Body of pancreas (tissue), 4 donors: ENCODE results near the gene ZBTB47. TPM values are rescaled to one million over a fixed set of nuclear protein-coding genes. Genes with fewer than 3 reads are reported as not detected.

Source experiments
- ATAC-seq: fragments of 150-250 bp; one replicate; pipeline ENCODE4 v1.9.1; 2016
- DNase-seq, 4 donors: peaks; one replicate each; pipeline ENCODE4 v3.0.0-alpha.2; 2019
- H3K27ac ChIP-seq, 4 donors: fragments of 200-600 bp; sonication (generic); 1 replicate in 3 of 4; 2 replicates in 1 of 4; pipeline versions ENCODE4 v1.5.1 to v1.6.1; 2016 to 2019; ENCODE audit warnings: mild to moderate bottlenecking in 1 of 4, mixed read lengths in 1 of 4, moderate library complexity in 1 of 4
- H3K27me3 ChIP-seq, 2 donors: fragments of 200-600 bp; sonication (generic); one replicate each; pipeline ENCODE4 v1.6.0; 2016; ENCODE audit warnings: mild to moderate bottlenecking in 1 of 2
- H3K36me3 ChIP-seq, 2 donors: fragments of 200-600 bp; sonication (generic); replicated peaks in 1 of 2; 2 replicates each; pipeline ENCODE4 v1.5.1; 2016; ENCODE audit warnings: low read depth in 2 of 2; ENCODE audit not compliant: insufficient read depth in 1 of 2
- H3K4me1 ChIP-seq: fragments of 200-600 bp; sonication (generic); one replicate; pipeline ENCODE4 v1.6.0; 2016
- H3K4me3 ChIP-seq, 2 donors: fragments of 200-600 bp; sonication (generic); 1 replicate in 1 of 2; 2 replicates in 1 of 2; pipeline ENCODE4 v1.5.1; 2016 to 2019
- H3K9me3 ChIP-seq, 3 donors: fragments of 200-600 bp; sonication (generic); 1 replicate in 2 of 3; 2 replicates in 1 of 3; pipeline ENCODE4 v1.5.1; 2016
- POLR2A ChIP-seq, 3 donors: fragments of 450-650 bp; IDR thresholded peaks; one replicate each; pipeline ENCODE4 v1.6.1; 2016; ENCODE audit warnings: antibody characterized with exemption in 3 of 3, mild to moderate bottlenecking in 2 of 3
- WGBS, 2 donors: methylation state at CpG; one replicate each; pipeline ENCODE4 v1.1.5; 2017; 5-methylcytosine and 5-hydroxymethylcytosine counted together
- intact Hi-C: fragments of 100-400 bp; cut with DNase I; formaldehyde crosslinking; loops from one replicate; pipeline ENCODE4 v1.15.1; 2023
- total RNA-seq, 2 donors: library from RNA; depleted of rRNA; stranded (reverse); fragments of >200 nt; gene quantifications; one replicate each; pipeline ENCODE4 v1.1.0, GENCODE V29; 2016
- TF ChIP-seq, protein P1 (sequence below), 7 experiments: fragments of 450-650 bp in 4 of 7; fragments of 200-600 bp in 3 of 7; sonication (generic) in 3 of 7; IDR thresholded peaks; one replicate each; pipeline ENCODE4 v1.5.1; 2016 to 2019; ENCODE audit warnings: antibody characterized with exemption in 7 of 7

Gene ZBTB47
- total RNA-seq, 2 donors from 2014 or later: 19.7 to 20.4 TPM

GRCh38 chr3:42654331-42655201 lies 1.1 kb downstream of the ZBTB47 start:
- peak; percentile 71 for ATAC-seq
- intact Hi-C loops: no loop called here
- peak overlapping the region; percentile 82 to 90 (median 85) for H3K27ac ChIP-seq

DNA sequence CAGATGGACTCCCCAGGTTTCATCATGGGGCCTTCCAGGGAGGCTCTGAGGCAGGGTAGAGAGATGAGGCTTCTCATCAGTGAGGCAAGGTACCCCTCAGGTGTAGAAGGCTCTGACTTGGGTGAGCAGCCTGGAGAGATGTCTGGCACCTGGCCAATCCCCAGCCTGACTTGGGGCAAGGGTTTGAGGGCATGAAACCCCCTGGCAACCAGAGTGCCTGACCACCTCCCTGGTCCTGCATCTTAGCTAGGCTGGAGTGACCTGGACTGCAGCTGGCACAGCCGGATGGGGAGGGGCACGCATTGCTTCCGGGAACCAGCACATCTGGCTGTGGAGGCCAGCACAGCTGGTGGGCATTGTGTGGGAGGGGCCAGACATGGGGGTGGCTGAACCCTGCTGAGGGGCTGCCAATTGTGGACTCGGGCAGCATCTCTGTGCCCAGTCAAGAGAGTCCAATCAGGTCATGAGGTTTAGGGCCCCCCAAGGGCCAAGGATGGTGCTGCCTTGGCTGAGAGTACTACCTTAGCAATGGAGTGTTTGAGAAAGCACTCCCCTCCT lies 1.9 kb downstream of the ZBTB47 start:
- peaks cover 44% of the 10 kb centered on the region for H3K4me1 ChIP-seq
- no peaks in the 10 kb centered on the region for H3K9me3 ChIP-seq
- peaks cover 0 to 3% of the 10 kb centered on the region in 2 donors for H3K36me3 ChIP-seq
- TF ChIP-seq POLR2A (IDR thresholded peaks at IDR 0.05): no peak
- TF ChIP-seq, protein P1, sequence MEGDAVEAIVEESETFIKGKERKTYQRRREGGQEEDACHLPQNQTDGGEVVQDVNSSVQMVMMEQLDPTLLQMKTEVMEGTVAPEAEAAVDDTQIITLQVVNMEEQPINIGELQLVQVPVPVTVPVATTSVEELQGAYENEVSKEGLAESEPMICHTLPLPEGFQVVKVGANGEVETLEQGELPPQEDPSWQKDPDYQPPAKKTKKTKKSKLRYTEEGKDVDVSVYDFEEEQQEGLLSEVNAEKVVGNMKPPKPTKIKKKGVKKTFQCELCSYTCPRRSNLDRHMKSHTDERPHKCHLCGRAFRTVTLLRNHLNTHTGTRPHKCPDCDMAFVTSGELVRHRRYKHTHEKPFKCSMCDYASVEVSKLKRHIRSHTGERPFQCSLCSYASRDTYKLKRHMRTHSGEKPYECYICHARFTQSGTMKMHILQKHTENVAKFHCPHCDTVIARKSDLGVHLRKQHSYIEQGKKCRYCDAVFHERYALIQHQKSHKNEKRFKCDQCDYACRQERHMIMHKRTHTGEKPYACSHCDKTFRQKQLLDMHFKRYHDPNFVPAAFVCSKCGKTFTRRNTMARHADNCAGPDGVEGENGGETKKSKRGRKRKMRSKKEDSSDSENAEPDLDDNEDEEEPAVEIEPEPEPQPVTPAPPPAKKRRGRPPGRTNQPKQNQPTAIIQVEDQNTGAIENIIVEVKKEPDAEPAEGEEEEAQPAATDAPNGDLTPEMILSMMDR (IDR thresholded peaks at IDR 0.05): no peak
- 9 to 38% methylated on average over 4 of the region's 4 CpGs for WGBS, 2 donors
- intact Hi-C loops: no loop called here
- peak overlapping the region; percentile 14 to 67 for H3K4me3 ChIP-seq
- ATAC-seq (no peak), DNase-seq (peak in 3 of 4 donors; percentile 46 to 48 (median 47))
- H3K27ac ChIP-seq: peak overlapping the region; percentile 82 to 90 (median 85)
- no peaks in the 10 kb centered on the region for H3K27me3 ChIP-seq

More at GRCh38 chr3:42654331-42655201, 1.1 kb downstream of the ZBTB47 start:
- no peaks in the 10 kb centered on the region for H3K9me3 ChIP-seq
- H3K4me1 ChIP-seq: peaks cover 44% of the 10 kb centered on the region
- peak; percentile 57 to 63 (median 60) for DNase-seq
- TF ChIP-seq, protein P1 (IDR thresholded peaks at IDR 0.05): peak in 1 of 7 experiments; percentile 1
- peak; percentile 25 to 30 (median 30) for TF ChIP-seq POLR2A (IDR thresholded peaks at IDR 0.05)
- peaks cover 0 to 3% of the 10 kb centered on the region in 2 donors for H3K36me3 ChIP-seq
- H3K4me3 ChIP-seq: peak overlapping the region; percentile 24 to 67
- no peaks in the 10 kb centered on the region for H3K27me3 ChIP-seq
- WGBS, 2 donors: 0% methylated on average over 1 to 52 of the region's 94 CpGs

- 76 to 81% methylated on average over 6 of the region's 6 CpGs for WGBS, 2 donors
- ATAC-seq: no peak
- Histone ChIP-seq H3K36me3 (peaks cover 0 to 3% of the 10 kb centered on the region in 2 donors), H3K4me1 (peaks cover 44% of the 10 kb centered on the region), H3K27me3 (no peaks in the 10 kb centered on the region), H3K4me3 (no peak overlapping the region), H3K9me3 (no peaks in the 10 kb centered on the region), H3K27ac (peak overlapping the region in 3 of 4 donors; percentile 84 to 90 (median 86))
- DNase-seq: no peak
- TF ChIP-seq, protein P1 (IDR thresholded peaks at IDR 0.05): no peak
- no peak for TF ChIP-seq POLR2A (IDR thresholded peaks at IDR 0.05)
- intact Hi-C loops: no loop called here
Observed at GRCh38 chr3:42655980-42656679, 2.6 kb downstream of the ZBTB47 start.

DNA sequence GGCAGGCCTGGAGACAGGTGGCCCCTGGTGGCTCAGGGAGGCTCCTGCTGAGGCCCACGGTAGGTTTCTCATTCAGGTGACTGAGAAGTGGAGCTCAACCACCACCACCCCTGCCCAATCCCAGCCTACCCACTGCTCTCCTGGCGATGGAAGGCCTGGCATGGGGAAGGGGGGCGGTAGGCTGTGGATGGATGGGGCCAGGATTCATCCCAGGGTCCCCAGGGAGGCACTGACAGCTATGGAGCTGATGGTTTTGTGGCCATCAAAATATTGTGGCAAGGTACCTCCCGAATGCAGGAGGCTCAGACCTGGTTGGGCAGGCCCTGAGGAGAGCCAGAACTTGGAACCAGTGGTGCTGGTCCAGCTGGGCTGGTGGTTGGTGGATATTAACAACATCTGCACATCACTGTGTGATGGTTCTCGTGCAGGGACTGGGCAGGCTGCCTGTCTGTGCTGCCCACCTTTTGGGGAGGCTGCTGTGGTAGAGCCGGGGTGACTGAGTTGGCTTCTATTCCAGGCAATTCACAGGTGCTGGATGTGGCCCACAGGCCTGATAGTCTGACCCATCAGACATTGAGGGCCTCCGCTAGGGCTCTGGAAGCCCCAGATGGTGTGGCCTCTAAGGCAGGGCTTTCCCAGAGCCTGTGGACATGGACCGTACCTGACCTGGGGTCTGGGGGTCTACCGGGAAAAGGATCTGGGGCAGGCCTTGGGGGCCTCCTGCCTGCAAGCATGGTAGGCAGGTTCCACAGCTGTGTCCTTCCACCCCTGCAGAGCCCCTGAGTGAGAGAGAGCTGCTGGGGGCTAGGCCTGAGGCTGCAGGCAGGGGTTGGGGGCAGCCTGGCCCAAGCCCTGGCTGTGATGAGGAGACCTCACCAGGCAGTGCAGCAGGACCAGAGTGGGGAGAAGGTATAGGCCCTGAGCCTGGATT lies 3.4 kb downstream of the ZBTB47 start:
- intact Hi-C loops: no loop called here
- no peak for DNase-seq
- H3K4me1 ChIP-seq: peaks cover 38% of the 10 kb centered on the region

More for the DNA sequence above, 3.4 kb downstream of the ZBTB47 start:
- Histone ChIP-seq H3K27me3 (no peaks in the 10 kb centered on the region), H3K36me3 (peaks cover 0 to 3% of the 10 kb centered on the region in 2 donors), H3K9me3 (no peaks in the 10 kb centered on the region), H3K4me3 (no peak overlapping the region), H3K27ac (peak overlapping the region in 1 of 4 donors; percentile 84)
- no peak for TF ChIP-seq POLR2A (IDR thresholded peaks at IDR 0.05)
- TF ChIP-seq, protein P1 (IDR thresholded peaks at IDR 0.05): no peak
- ATAC-seq: no peak
- 66 to 79% methylated on average over 3 to 9 of the region's 9 CpGs for WGBS, 2 donors
